ENCODE measurements around the gene GPT2. TPM values are rescaled to one million over a fixed set of nuclear protein-coding genes. Genes with fewer than 3 reads are reported as not detected.

GPT2 gene
- total RNA-seq, 1 experiment from 2014 or later = 19.4 TPM

GRCh38 chr16:46911650-46912049 lies 27.5 kb downstream of the GPT2 start:
- no peak for ATAC-seq
- POLR2A ChIA-PET (ENCODE audit: unreplicated experiment) = no interaction called here
- no TSS peak for BruUV-seq (replicated peaks)

GRCh38 chr16:46914556-46915201 lies 30.5 kb downstream of the GPT2 start:
- no peaks in the 10 kb centered on the region for H3K9me2 ChIP-seq (replicated peaks; ENCODE audit: low read length)
- no peaks in the 10 kb centered on the region for H3K79me2 ChIP-seq (ENCODE audit: low read length)
- H3K9me3 ChIP-seq (ENCODE audit: low read length) = no peaks in the 10 kb centered on the region
- H3K27ac ChIP-seq (ENCODE audit: low read length) = no peak overlapping the region
- ChIA-PET CTCF (interaction anchor here (0.6 kb wide), 1 partner anchor 61 kb away, joined by 3 read pairs; no protein-coding TSS in a partner anchor), POLR2A (ENCODE audit: unreplicated experiment) (no interaction called here)
- H3K4me1 ChIP-seq (ENCODE audit: insufficient read depth, low read length) = no peaks in the 10 kb centered on the region
- H3K4me3 ChIP-seq (ENCODE audit: low read length) = no peak overlapping the region
- BruUV-seq (replicated peaks) = no TSS peak
- H3K36me3 ChIP-seq (ENCODE audit: low read depth, low read length) = no peaks in the 10 kb centered on the region; the same call in 1 of the 2 replicates
- no peaks in the 10 kb centered on the region for H3K27me3 ChIP-seq (ENCODE audit: low read length)
- H3K9ac ChIP-seq (ENCODE audit: low read length) = no peak overlapping the region
- no peak for DNase-seq
- ATAC-seq = no peak
- TF ChIP-seq EZH2phosphoT487 (IDR thresholded peaks at IDR 0.05; ENCODE audit: borderline replicate concordance, low read length) (no peak), CTCF (conservative IDR thresholded peaks at IDR 0.05; ENCODE audit: low read depth, low read length) (no peak), EZH2 (IDR thresholded peaks at IDR 0.05; ENCODE audit: low read length, unreplicated experiment) (no peak)
- no peak overlapping the region for H3K4me2 ChIP-seq (ENCODE audit: low read length)
- H3F3A ChIP-seq (ENCODE audit: low read length, unreplicated experiment) = no peaks in the 10 kb centered on the region
- H4K20me1 ChIP-seq (ENCODE audit: low read length) = no peaks in the 10 kb centered on the region
- H2AFZ ChIP-seq (ENCODE audit: low read length) = no peak overlapping the region
- intact Hi-C loops (cut with micrococcal nuclease) = no loop called here

More at GRCh38 chr16:46911650-46912049, 27.5 kb downstream of the GPT2 start:
- CTCF ChIA-PET = no interaction called here
- no peaks in the 10 kb centered on the region for H3K9me3 ChIP-seq (ENCODE audit: low read length)
- H3F3A ChIP-seq (ENCODE audit: low read length, unreplicated experiment) = no peaks in the 10 kb centered on the region
- H3K9me2 ChIP-seq (replicated peaks; ENCODE audit: low read length) = no peaks in the 10 kb centered on the region
- H3K79me2 ChIP-seq (ENCODE audit: low read length) = no peaks in the 10 kb centered on the region
- TF ChIP-seq EZH2 (IDR thresholded peaks at IDR 0.05; ENCODE audit: low read length, unreplicated experiment) (no peak), CTCF (conservative IDR thresholded peaks at IDR 0.05; ENCODE audit: low read depth, low read length) (no peak), EZH2phosphoT487 (IDR thresholded peaks at IDR 0.05; ENCODE audit: borderline replicate concordance, low read length) (no peak)
- H3K4me3 ChIP-seq (ENCODE audit: low read length) = no peak overlapping the region
- H4K20me1 ChIP-seq (ENCODE audit: low read length) = no peaks in the 10 kb centered on the region
- no peak overlapping the region for H3K9ac ChIP-seq (ENCODE audit: low read length)
- no peak overlapping the region for H3K27ac ChIP-seq (ENCODE audit: low read length)
- no peak overlapping the region for H2AFZ ChIP-seq (ENCODE audit: low read length)
- intact Hi-C loops (cut with micrococcal nuclease) = no loop called here
- no peaks in the 10 kb centered on the region for H3K4me1 ChIP-seq (ENCODE audit: insufficient read depth, low read length)
- no peak overlapping the region for H3K4me2 ChIP-seq (ENCODE audit: low read length)
- no peak for DNase-seq
- no peaks in the 10 kb centered on the region; the same call in 1 of the 2 replicates for H3K36me3 ChIP-seq (ENCODE audit: low read depth, low read length)
- no peaks in the 10 kb centered on the region for H3K27me3 ChIP-seq (ENCODE audit: low read length)

- H3K27me3 ChIP-seq (ENCODE audit: low read length) = no peaks in the 10 kb centered on the region
- intact Hi-C loops (cut with micrococcal nuclease) = no loop called here
- no peaks in the 10 kb centered on the region for H4K20me1 ChIP-seq (ENCODE audit: low read length)
- H3K27ac ChIP-seq (ENCODE audit: low read length) = no peak overlapping the region
- DNase-seq = no peak
- BruUV-seq (replicated peaks) = no TSS peak
- H3K9ac ChIP-seq (ENCODE audit: low read length) = no peak overlapping the region
- H3K4me2 ChIP-seq (ENCODE audit: low read length) = no peak overlapping the region
- no peak overlapping the region for H2AFZ ChIP-seq (ENCODE audit: low read length)
- no peak overlapping the region for H3K4me3 ChIP-seq (ENCODE audit: low read length)
- no peaks in the 10 kb centered on the region for H3F3A ChIP-seq (ENCODE audit: low read length, unreplicated experiment)
- no peaks in the 10 kb centered on the region for H3K9me3 ChIP-seq (ENCODE audit: low read length)
- ChIA-PET POLR2A (ENCODE audit: unreplicated experiment) (no interaction called here), CTCF (no interaction called here)
- no peaks in the 10 kb centered on the region; the same call in 1 of the 2 replicates for H3K36me3 ChIP-seq (ENCODE audit: low read depth, low read length)
- TF ChIP-seq EZH2phosphoT487 (IDR thresholded peaks at IDR 0.05; ENCODE audit: borderline replicate concordance, low read length) = no peak
- no peak for TF ChIP-seq CTCF (conservative IDR thresholded peaks at IDR 0.05; ENCODE audit: low read depth, low read length)
- TF ChIP-seq EZH2 (IDR thresholded peaks at IDR 0.05; ENCODE audit: low read length, unreplicated experiment) = no peak
- H3K79me2 ChIP-seq (ENCODE audit: low read length) = no peaks in the 10 kb centered on the region
- no peak for ATAC-seq
- no peaks in the 10 kb centered on the region for H3K9me2 ChIP-seq (replicated peaks; ENCODE audit: low read length)
- H3K4me1 ChIP-seq (ENCODE audit: insufficient read depth, low read length) = no peaks in the 10 kb centered on the region
Observed at GRCh38 chr16:46915483-46916025, 31.4 kb downstream of the GPT2 start.

Data from PC-3 (cell line).